Endodermal cell (in vitro differentiated cells): ENCODE results near the gene GCSAM. TPM values are rescaled to one million over a fixed set of nuclear protein-coding genes. Genes with fewer than 3 reads are reported as not detected.

ENCODE experiments used
- DNase-seq: peaks from one replicate; pipeline ENCODE4 v3.0.0-alpha.2; 2017
- H3K27ac ChIP-seq: 2 replicates; pipeline ENCODE4 v1.5.1; 2013; ENCODE audit warnings: mild to moderate bottlenecking, low read depth, low read length, moderate library complexity
- H3K27me3 ChIP-seq: 2 replicates; pipeline ENCODE4 v1.6.1; 2013; ENCODE audit warnings: mild to moderate bottlenecking, low read length, moderate library complexity; ENCODE audit not compliant: insufficient read depth, control insufficient read depth, poor library complexity, severe bottlenecking
- H3K36me3 ChIP-seq: 2 replicates; pipeline ENCODE4 v1.7.0; 2013; ENCODE audit warnings: mild to moderate bottlenecking, low read length, moderate library complexity; ENCODE audit not compliant: control insufficient read depth, insufficient read depth
- H3K4me1 ChIP-seq: one replicate; pipeline ENCODE4 v1.7.0; 2013; ENCODE audit warnings: low read length; ENCODE audit not compliant: control insufficient read depth, insufficient read depth
- H3K4me3 ChIP-seq: 2 replicates; pipeline ENCODE4 v1.5.1; 2013; ENCODE audit warnings: mild to moderate bottlenecking, low read length, moderate library complexity
- H3K9ac ChIP-seq: 2 replicates; pipeline ENCODE4 v1.6.1; 2013; ENCODE audit warnings: mild to moderate bottlenecking, low read length, moderate library complexity; ENCODE audit not compliant: poor library complexity, severe bottlenecking; ENCODE audit errors: extremely low read depth
- H3K9me3 ChIP-seq: 2 replicates; pipeline ENCODE4 v1.6.1; 2013; ENCODE audit warnings: mild to moderate bottlenecking, low read length, moderate library complexity; ENCODE audit not compliant: control insufficient read depth
- H3K27ac Mint-ChIP-seq: 2 replicates; pipeline ENCODE4 v1.8.0; 2020; ENCODE audit warnings: mixed read lengths
- H3K27me3 Mint-ChIP-seq: 2 replicates; pipeline ENCODE4 v1.8.0; 2021; ENCODE audit warnings: mild to moderate bottlenecking, mixed read lengths; ENCODE audit not compliant: insufficient read depth
- H3K36me3 Mint-ChIP-seq: 2 replicates; pipeline ENCODE4 v1.8.0; 2020; ENCODE audit warnings: low read depth, mixed read lengths
- H3K4me1 Mint-ChIP-seq: 2 replicates; pipeline ENCODE4 v1.8.0; 2020; ENCODE audit warnings: mixed read lengths
- H3K4me3 Mint-ChIP-seq: 2 replicates; pipeline ENCODE4 v1.8.0; 2020; ENCODE audit warnings: mild to moderate bottlenecking, moderate library complexity, mixed read lengths
- H3K9me3 Mint-ChIP-seq: 2 replicates; pipeline ENCODE4 v1.8.0; 2020; ENCODE audit warnings: mild to moderate bottlenecking, mixed read lengths
- WGBS, 2 experiments: methylation state at CpG; one replicate each; pipeline versions ENCODE4 v1.1.5 to v1.1.7; 2013; ENCODE audit warnings: missing lambda C conversion rate in 2 of 2, mixed read lengths in 1 of 2; ENCODE audit not compliant: insufficient coverage in 1 of 2, insufficient read length in 1 of 2; 5-methylcytosine and 5-hydroxymethylcytosine counted together
- total RNA-seq, 2 donors: library from RNA; stranded (reverse); fragmentation: NEBNext Ultra II Directional in 1 of 2; extraction: Animal tissue kit (Norgen Biotek cat#: 25700) in 1 of 2; gene quantifications; 2 replicates in 1 of 2; 3 replicates in 1 of 2; pipeline ENCODE4 v1.2.1, GENCODE V29; 2021
- TF ChIP-seq, protein P1 (sequence below): fragments of 200-600 bp; sonication (generic); conservative IDR thresholded peaks from 2 replicates; pipeline ENCODE4 v1.5.0; 2021; ENCODE audit warnings: antibody characterized with exemption, mild to moderate bottlenecking

The GCSAM gene
- total RNA-seq, 2 donors from 2014 or later, result not detected

DNA sequence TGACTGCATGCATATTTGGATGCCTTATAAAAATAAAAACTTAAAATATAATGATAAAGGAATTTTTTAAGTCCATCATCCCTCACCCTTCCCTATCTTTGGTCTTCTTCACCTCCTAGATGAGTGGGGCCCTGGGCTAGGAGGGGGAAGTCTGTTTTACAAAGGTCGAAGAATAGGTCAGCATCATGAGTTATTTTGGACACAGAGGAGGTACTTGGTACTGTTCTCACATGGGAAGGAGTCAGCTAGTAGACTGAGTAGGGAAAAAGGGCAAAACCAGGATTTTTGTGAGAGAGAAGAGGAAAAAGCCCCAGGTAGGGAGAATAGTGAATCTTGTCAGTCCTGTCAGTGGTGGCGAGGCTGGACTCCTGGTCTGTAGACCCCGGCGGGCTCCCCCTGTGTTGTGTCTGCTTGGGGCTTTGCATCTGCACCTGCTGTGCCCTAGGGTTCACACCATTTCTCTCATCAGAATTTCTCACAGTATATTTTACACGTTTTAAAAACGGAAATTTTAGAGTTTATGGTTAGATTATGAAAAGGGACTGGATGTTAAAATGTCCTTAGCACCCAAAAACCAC lies 17.2 kb downstream of the GCSAM start:
- no peak overlapping the region for H3K4me3 Mint-ChIP-seq
- H3K4me1 Mint-ChIP-seq, result peaks cover 24% of the 10 kb centered on the region
- WGBS, 2 experiments, result 97 to 100% methylated on average over 1 to 4 of the region's 6 CpGs
- H3K4me3 ChIP-seq, result no peak overlapping the region
- peaks cover 8% of the 10 kb centered on the region for H3K4me1 ChIP-seq
- H3K9ac ChIP-seq, result no peak overlapping the region
- no peaks in the 10 kb centered on the region for H3K27me3 Mint-ChIP-seq
- TF ChIP-seq, protein P1, sequence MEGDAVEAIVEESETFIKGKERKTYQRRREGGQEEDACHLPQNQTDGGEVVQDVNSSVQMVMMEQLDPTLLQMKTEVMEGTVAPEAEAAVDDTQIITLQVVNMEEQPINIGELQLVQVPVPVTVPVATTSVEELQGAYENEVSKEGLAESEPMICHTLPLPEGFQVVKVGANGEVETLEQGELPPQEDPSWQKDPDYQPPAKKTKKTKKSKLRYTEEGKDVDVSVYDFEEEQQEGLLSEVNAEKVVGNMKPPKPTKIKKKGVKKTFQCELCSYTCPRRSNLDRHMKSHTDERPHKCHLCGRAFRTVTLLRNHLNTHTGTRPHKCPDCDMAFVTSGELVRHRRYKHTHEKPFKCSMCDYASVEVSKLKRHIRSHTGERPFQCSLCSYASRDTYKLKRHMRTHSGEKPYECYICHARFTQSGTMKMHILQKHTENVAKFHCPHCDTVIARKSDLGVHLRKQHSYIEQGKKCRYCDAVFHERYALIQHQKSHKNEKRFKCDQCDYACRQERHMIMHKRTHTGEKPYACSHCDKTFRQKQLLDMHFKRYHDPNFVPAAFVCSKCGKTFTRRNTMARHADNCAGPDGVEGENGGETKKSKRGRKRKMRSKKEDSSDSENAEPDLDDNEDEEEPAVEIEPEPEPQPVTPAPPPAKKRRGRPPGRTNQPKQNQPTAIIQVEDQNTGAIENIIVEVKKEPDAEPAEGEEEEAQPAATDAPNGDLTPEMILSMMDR, result no peak
- no peaks in the 10 kb centered on the region for H3K9me3 ChIP-seq
- no peak overlapping the region for H3K27ac Mint-ChIP-seq
- H3K36me3 ChIP-seq, result peaks cover 20% of the 10 kb centered on the region
- H3K9me3 Mint-ChIP-seq, result no peaks in the 10 kb centered on the region
- H3K27me3 ChIP-seq, result no peaks in the 10 kb centered on the region
- DNase-seq, result no peak
- H3K27ac ChIP-seq, result no peak overlapping the region
- H3K36me3 Mint-ChIP-seq, result no peaks in the 10 kb centered on the region

DNA sequence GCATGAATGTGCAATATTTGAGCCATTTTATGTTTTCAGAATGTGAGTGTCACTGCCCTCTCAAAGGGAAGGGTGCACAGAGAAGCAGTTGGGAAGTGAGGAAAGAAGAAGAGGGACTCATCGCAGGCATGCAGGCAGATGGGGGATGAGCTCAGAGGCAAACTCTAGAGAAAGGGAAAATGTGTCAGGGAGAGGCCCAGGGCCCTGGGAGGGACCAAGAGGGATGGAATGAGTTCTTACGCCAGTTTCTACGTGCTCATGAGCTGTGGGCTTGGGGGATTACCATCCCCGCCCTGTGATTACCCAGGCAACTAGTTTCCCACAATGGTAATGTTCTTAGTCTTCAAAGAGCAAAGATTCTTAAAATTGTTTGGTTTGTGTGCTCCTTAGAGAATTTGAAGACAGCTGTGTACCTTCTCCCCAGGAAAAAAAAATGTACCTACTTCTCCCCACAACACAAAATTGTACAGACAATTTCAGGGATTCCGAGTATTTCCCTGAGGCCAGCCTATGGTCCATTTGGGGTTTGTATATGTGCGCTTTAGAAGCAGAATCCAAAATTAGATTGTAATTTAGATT lies 17.8 kb downstream of the GCSAM start:
- H3K4me3 Mint-ChIP-seq, result no peak overlapping the region
- Histone ChIP-seq H3K36me3 (peaks cover 20% of the 10 kb centered on the region), H3K27me3 (no peaks in the 10 kb centered on the region), H3K4me3 (no peak overlapping the region), H3K9me3 (no peaks in the 10 kb centered on the region), H3K4me1 (peaks cover 8% of the 10 kb centered on the region), H3K27ac (no peak overlapping the region), H3K9ac (no peak overlapping the region)
- peaks cover 24% of the 10 kb centered on the region for H3K4me1 Mint-ChIP-seq
- TF ChIP-seq, protein P1, result no peak
- no peak for DNase-seq
- no peaks in the 10 kb centered on the region for H3K9me3 Mint-ChIP-seq
- H3K27ac Mint-ChIP-seq, result no peak overlapping the region
- 93 to 100% methylated on average over 2 to 6 of the region's 6 CpGs for WGBS, 2 experiments
- no peaks in the 10 kb centered on the region for H3K27me3 Mint-ChIP-seq
- H3K36me3 Mint-ChIP-seq, result no peaks in the 10 kb centered on the region

DNA sequence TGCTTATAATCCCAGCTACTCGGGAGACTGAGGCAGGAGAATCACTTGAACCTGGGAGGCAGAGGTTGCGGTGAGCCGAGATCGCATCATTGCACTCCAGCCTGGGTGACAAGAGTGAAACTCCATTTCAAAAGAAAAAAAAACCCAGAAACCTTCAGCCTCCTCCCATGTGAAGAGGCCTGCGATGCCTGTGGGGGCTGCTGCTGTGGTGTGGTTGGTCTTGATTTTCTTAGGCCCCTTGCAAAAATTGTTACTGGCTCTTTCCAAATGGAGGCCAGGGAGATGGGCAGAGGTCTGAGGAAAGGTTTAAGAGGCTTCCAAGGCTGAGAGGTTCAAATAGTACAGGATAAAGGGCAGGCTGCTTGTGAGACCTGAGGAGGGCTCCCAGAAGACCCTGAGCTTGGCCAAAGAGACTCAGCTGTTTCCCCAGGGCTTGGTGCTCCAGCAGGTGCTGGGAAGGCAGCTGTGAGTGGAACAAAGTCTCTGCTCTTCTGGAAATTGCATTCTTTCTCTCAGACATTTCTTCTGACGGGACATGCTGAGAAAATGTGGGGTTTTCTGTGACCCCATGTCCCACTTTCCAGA lies 18.4 kb downstream of the GCSAM start:
- Histone ChIP-seq H3K27me3 (no peaks in the 10 kb centered on the region), H3K9me3 (no peaks in the 10 kb centered on the region), H3K27ac (no peak overlapping the region), H3K4me3 (no peak overlapping the region), H3K9ac (no peak overlapping the region), H3K36me3 (peaks cover 20% of the 10 kb centered on the region), H3K4me1 (peaks cover 5% of the 10 kb centered on the region)
- H3K27ac Mint-ChIP-seq, result no peak overlapping the region
- no peaks in the 10 kb centered on the region for H3K9me3 Mint-ChIP-seq
- no peaks in the 10 kb centered on the region for H3K36me3 Mint-ChIP-seq
- H3K4me1 Mint-ChIP-seq, result peaks cover 21% of the 10 kb centered on the region
- H3K4me3 Mint-ChIP-seq, result no peak overlapping the region
- DNase-seq, result no peak
- TF ChIP-seq, protein P1, result no peak
- 95 to 100% methylated on average over 1 to 6 of the region's 6 CpGs for WGBS, 2 experiments
- H3K27me3 Mint-ChIP-seq, result no peaks in the 10 kb centered on the region
